K562 (cell line): ENCODE results near the gene UNC45A. TPM values are rescaled to one million over a fixed set of nuclear protein-coding genes. Genes with fewer than 3 reads are reported as not detected.

Experiments
- CEBPG ChIP-seq, 3 experiments: fragments of 200-800 bp in 1 of 3; sonication (Bioruptor generic) in 1 of 3; sonication (generic) in 1 of 3; formaldehyde crosslinking in 1 of 3; IDR thresholded peaks in 2 of 3; conservative IDR thresholded peaks in 1 of 3; 2 replicates each; pipeline versions ENCODE4 v1.6.1 to v1.8.0; 2016 to 2022; ENCODE audit warnings: missing compliant biosample characterization in 2 of 3, missing genetic modification characterization in 2 of 3, mild to moderate bottlenecking in 1 of 3, missing genetic modification reagents in 1 of 3
- CREBBP ChIP-seq: IDR thresholded peaks from one replicate; pipeline ENCODE4 v1.6.1; 2012; ENCODE audit warnings: low read depth, mild to moderate bottlenecking, control low read depth, inconsistent platforms, low read length
- CTCF ChIP-seq, 3 experiments: IDR thresholded peaks in 2 of 3; conservative IDR thresholded peaks in 1 of 3; 2 replicates each; pipeline ENCODE4 v1.5.1; 2011 to 2012; ENCODE audit warnings: low read length in 3 of 3, mild to moderate bottlenecking in 3 of 3, control low read depth in 2 of 3, improper control_type of control experiment in 1 of 3, inconsistent platforms in 1 of 3, low read depth in 1 of 3, mixed read lengths in 1 of 3, moderate library complexity in 1 of 3; ENCODE audit not compliant: insufficient read depth in 2 of 3
- FOXA1 ChIP-seq: fragments of 450-650 bp; IDR thresholded peaks from 2 replicates; pipeline ENCODE4 v1.6.1; 2016; ENCODE audit warnings: mild to moderate bottlenecking, borderline replicate concordance
- FOXJ3 ChIP-seq: sonication (generic); formaldehyde crosslinking; IDR thresholded peaks from 2 replicates; pipeline ENCODE4 v1.4.0; 2020; ENCODE audit warnings: mild to moderate bottlenecking, missing genetic modification reagents
- GABPA ChIP-seq: fragments of 200-800 bp; sonication (Bioruptor generic); conservative IDR thresholded peaks from 2 replicates; pipeline ENCODE4 v1.6.1; 2016; ENCODE audit warnings: low read depth, missing genetic modification characterization, missing compliant biosample characterization
- IRF9 ChIP-seq: fragments of 450-650 bp; IDR thresholded peaks from 2 replicates; pipeline ENCODE4 v1.6.1; 2016; ENCODE audit warnings: missing biosample characterization, missing genetic modification characterization
- NCOA1 ChIP-seq: fragments of 450-650 bp; IDR thresholded peaks from 2 replicates; pipeline ENCODE4 v1.6.1; 2016; ENCODE audit warnings: low read depth
- PHTF2 ChIP-seq: fragments of 250-450 bp; sonication (Bioruptor Pico); IDR thresholded peaks from 2 replicates; pipeline ENCODE4 v1.5.0; 2021; ENCODE audit warnings: mild to moderate bottlenecking
- PRMT5 ChIP-seq: sonication (generic); formaldehyde crosslinking; IDR thresholded peaks from 2 replicates; pipeline ENCODE4 v1.5.0; 2020; ENCODE audit warnings: missing genetic modification reagents
- RBM15 ChIP-seq: fragments of 200-400 bp; formaldehyde crosslinking; IDR thresholded peaks from 2 replicates; pipeline ENCODE4 v1.6.1; 2018; ENCODE audit warnings: mild to moderate bottlenecking, low read length, moderate library complexity; ENCODE audit not compliant: insufficient read depth
- REST ChIP-seq, 2 experiments: fragments of 450-650 bp; formaldehyde crosslinking in 1 of 2; IDR thresholded peaks; 2 replicates each; pipeline versions ENCODE4 v1.4.0 to v1.6.1; 2014 to 2020; ENCODE audit warnings: mild to moderate bottlenecking in 2 of 2, borderline replicate concordance in 1 of 2, low read depth in 1 of 2
- SUPT5H ChIP-seq: fragments of 450-650 bp; IDR thresholded peaks from 2 replicates; pipeline ENCODE4 v1.6.1; 2016
- TSC22D4 ChIP-seq: fragments of 450-650 bp; IDR thresholded peaks from 2 replicates; pipeline ENCODE4 v1.6.1; 2016; ENCODE audit warnings: missing genetic modification characterization, missing biosample characterization, control low read depth
- ZFPM2 ChIP-seq: fragments of 250-450 bp; sonication (Bioruptor Pico); IDR thresholded peaks from 2 replicates; pipeline ENCODE4 v1.5.1; 2022; ENCODE audit warnings: mild to moderate bottlenecking
- polyA plus RNA-seq, 8 experiments: library from polyadenylated mRNA; depleted of rRNA in 4 of 8; stranded (reverse) in 5 of 8; unstranded in 3 of 8; fragments of >200 nt; fragmentation: Nextera tagmentation in 2 of 8; fragmentation: Illumina TruSeq in 1 of 8; extraction: Ambion mirVana in 2 of 8; extraction: Trizol in 1 of 8; gene quantifications; 2 replicates each; pipeline versions ENCODE4 v1.2.1 to v1.2.3, GENCODE V29; 2011 to 2014; ENCODE audit warnings: inconsistent platforms in 1 of 8, missing spikeins in 1 of 8
- total RNA-seq, 7 experiments: library from RNA; depleted of rRNA in 6 of 7; stranded (reverse); fragments of >200 nt in 6 of 7; fragmentation: Illumina TruSeq in 2 of 7; extraction: Trizol in 2 of 7; gene quantifications; 2 replicates each; pipeline versions ENCODE4 v1.2.1 to v1.2.3, GENCODE V29; 2011 to 2021; ENCODE audit warnings: low replicate concordance in 1 of 7

Gene UNC45A
- total and polyA plus RNA-seq, 9 of the 15 experiments (the other 6 are each of a cell fraction or from before 2014, with no cell fraction given): 22.4 to 79.3 (median 43.7) TPM

- TF ChIP-seq REST (IDR thresholded peaks at IDR 0.05; ENCODE audit: borderline replicate concordance) (peak; percentile 66; the same call in 1 of the 2 replicates), REST (CRISPR knock-in tag; IDR thresholded peaks at IDR 0.05; ENCODE audit: low read depth) (no peak), CTCF (IDR thresholded peaks at IDR 0.05 in 2 of 3, conservative IDR thresholded peaks at IDR 0.05 in 1 of 3; ENCODE audit: insufficient read depth in 2 of 3, low read depth in 1 of 3, low read length in 3 of 3) (peak; percentile 92 to 98 (median 98)), TSC22D4 (tag) (no peak), GABPA (tag) (peak; percentile 67), PHTF2 (CRISPR knock-in tag) (no peak), CEBPG (CRISPR knock-in tag; IDR thresholded peaks at IDR 0.05) (no peak; the same call in 1 of the 2 replicates), CEBPG (tag; conservative IDR thresholded peaks at IDR 0.05 in 1 of 2, IDR thresholded peaks at IDR 0.05 in 1 of 2) (no peak), ZFPM2 (CRISPR knock-in tag) (no peak; the same call in 1 of the 2 replicates), CREBBP (no peak), IRF9 (tag) (no peak), RBM15 (no peak), NCOA1 (0 out of 2 replicates have a peak, but pooled peaks have one; percentile 37), FOXJ3 (no peak), FOXA1 (no peak), PRMT5 (CRISPR knock-in tag) (no peak), SUPT5H (peak; percentile 89)
Observed at GRCh38 chr15:90931828-90932659, 3.0 kb upstream of the UNC45A start, which contains the start of gene HDDC3 (continued).
